IPS-18c (cell line): Measurements from ENCODE around the gene LRP2.
A peak's percentile ranks its signal among the peaks of the same experiment; 100 is the strongest.
"Not testable (repeated sequence)": the region's sequence is repeated elsewhere in the genome, so short reads cannot be mapped to it uniquely, and the experiment has no call there.

ENCODE experiments used
- H3K4me3 ChIP-seq: 2 replicates; pipeline ENCODE4 v1.7.0; 2013; ENCODE audit warnings: low read depth, mild to moderate bottlenecking, low read length, moderate library complexity; ENCODE audit not compliant: insufficient read depth
- H3K9me3 ChIP-seq: one replicate; pipeline ENCODE4 v1.6.1; 2013; ENCODE audit warnings: mild to moderate bottlenecking, low read length, moderate library complexity; ENCODE audit not compliant: control insufficient read depth, insufficient read depth

The LRP2 gene

DNA sequence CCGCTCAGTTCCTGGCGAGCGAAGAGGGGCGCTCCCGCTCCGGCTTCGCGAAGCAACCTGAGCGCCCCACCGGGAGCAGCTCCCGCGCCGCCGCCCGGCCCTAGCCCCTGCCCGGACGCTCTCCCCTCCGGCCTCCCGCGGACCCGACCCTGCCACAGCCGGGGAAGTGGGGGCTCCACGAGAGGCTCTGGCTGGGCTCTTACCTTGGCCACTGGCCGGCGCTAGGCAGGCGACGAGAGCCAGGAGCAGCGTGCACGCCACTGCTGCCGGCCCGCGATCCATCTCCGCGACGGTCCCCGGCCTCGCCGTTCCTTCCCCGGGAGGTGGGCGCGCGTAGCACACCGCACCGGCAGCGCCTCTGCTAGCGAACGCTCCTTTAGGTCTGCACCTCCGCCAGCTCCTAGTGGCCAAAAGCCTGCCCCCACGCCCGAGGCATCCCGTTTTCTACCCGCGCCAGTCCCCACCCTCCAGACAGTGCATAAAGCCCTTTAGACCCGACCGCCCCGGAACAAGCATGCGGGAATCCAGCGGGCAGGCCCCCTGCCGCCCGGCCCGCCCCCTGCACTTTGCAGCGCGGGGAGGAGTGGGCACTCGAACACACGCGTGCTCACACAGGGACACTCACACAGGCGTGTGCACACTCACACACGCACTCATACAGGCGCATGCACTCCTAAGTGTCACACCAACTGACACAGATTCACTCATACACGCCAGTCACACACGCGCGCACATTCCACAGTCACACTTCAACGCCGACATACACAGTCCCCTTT, at the start of gene LRP2:
TSS of gene LRP2 (minus strand) at position 417 of the 776 bp plus-strand sequence. CDS start at position 282, 135 bp downstream.
- Histone ChIP-seq H3K4me3 (peak within 1 kb of the TSS; percentile 68), H3K9me3 (no peaks in the 10 kb centered on the region)

GRCh38 chr2:169406891-169407290, 44.6 kb upstream of the LRP2 start:
- Histone ChIP-seq H3K9me3 (no peaks in the 10 kb centered on the region), H3K4me3 (no peak overlapping the region)

DNA sequence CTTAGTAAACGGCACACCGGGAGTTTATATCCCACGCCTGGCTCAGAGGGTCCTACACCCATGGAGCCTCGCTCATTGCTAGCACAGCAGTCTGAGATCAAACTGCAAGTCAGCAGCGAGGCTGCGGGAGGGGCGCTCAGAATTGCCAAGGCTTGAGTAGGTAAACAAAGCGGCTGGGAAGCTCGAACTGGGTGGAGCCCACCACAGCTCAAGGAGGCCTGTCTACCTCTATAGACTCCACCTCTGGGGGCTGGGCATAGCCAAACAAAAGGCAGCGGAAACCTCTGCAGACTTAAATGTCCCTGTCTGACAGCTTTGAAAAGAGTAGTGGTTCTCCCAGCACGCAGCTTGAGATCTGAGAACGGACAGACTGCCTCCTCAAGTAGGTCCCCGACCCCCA, 37.2 kb upstream of the LRP2 start:
- not testable (repeated sequence) for H3K9me3 ChIP-seq, H3K4me3 ChIP-seq

- no peaks in the 10 kb centered on the region for H3K9me3 ChIP-seq
Observed at GRCh38 chr2:169397697-169398096, 35.4 kb upstream of the LRP2 start.

DNA sequence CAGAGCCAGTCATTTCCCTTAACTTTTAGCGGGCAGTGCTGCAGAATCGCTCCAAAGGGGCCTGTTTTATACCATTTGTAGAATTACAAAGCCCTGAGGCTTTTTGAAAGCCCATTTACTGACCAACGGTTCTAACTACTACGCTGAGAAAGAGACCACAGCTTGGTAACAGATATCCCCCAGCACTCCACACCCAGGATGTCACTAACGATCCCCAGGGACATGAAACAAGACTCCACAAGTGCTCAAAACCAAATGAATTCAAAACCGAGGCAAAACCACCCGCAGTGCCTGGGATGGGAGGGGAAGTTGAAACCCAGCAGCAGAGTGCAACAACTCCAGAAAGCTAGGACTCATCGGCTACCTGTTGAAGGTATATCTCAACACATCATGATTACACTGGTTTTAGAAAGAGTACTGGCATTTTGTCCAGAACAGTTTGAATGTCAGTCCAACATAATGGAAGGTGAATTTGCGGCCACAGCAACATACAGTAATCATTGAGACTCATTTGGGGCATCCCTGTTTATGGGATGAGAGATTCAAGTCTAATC, 33.6 kb upstream of the LRP2 start:
- H3K4me3 ChIP-seq, result no peak overlapping the region
- H3K9me3 ChIP-seq, result no peaks in the 10 kb centered on the region

More at GRCh38 chr2:169397697-169398096, 35.4 kb upstream of the LRP2 start:
- no peak overlapping the region for H3K4me3 ChIP-seq

DNA sequence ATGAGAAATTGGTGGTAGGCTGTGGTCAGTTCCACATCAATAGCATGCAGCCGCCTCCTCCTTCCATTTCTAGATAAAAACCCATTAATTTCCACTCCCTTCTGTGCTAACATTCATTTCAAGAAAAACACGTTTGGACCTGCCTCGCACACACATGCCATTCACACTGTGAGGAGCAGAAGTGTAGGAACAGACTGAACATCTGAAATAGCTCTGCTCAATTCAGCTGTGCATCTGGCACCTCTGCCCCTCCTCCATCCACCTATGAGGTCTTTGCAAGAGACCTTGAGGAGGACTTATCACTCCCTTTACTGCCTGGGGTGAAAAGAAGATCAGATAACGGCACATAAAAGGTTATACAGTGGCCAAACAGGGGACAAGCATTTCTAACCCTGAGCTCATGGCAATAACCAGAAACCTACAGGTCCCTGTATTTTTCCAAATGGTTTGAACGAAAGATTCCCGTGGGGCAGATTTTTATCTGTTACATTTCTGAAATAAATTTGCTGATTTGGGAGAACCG, 30.8 kb upstream of the LRP2 start:
- Histone ChIP-seq H3K9me3 (no peaks in the 10 kb centered on the region), H3K4me3 (no peak overlapping the region)

GRCh38 chr2:169391236-169391635, 28.9 kb upstream of the LRP2 start:
- Histone ChIP-seq H3K9me3 (no peaks in the 10 kb centered on the region), H3K4me3 (no peak overlapping the region)

GRCh38 chr2:169388161-169388560, 25.8 kb upstream of the LRP2 start:
- H3K4me3 ChIP-seq, result no peak overlapping the region
- H3K9me3 ChIP-seq, result no peaks in the 10 kb centered on the region

DNA sequence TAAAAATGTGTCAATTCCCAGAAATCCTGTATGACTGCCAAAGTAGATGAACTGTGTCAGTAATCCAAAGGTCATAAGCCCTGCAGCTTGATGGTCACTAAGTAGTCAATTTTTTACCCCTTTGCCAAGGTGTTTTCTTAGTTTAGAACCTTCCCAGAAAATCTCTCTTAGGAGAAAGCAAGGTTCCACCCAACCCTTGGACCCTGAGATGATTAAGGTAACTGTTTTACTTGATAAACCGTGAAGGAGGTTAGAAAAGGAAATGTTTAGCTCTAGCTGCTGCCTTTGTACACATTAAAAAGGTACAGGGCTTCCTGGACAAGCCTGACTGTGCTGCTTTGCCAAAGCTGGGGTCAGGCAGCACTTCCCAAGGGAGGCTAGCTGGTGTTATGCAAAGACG, 24.4 kb upstream of the LRP2 start:
- no peaks in the 10 kb centered on the region for H3K9me3 ChIP-seq
- no peak overlapping the region for H3K4me3 ChIP-seq

GRCh38 chr2:169384816-169385215, 22.5 kb upstream of the LRP2 start:
- H3K9me3 ChIP-seq, result no peaks in the 10 kb centered on the region

GRCh38 chr2:169372561-169372960, 10.2 kb upstream of the LRP2 start:
- no peaks in the 10 kb centered on the region for H3K9me3 ChIP-seq
- no peak overlapping the region for H3K4me3 ChIP-seq

More at GRCh38 chr2:169384816-169385215, 22.5 kb upstream of the LRP2 start:
- H3K4me3 ChIP-seq, result no peak overlapping the region

DNA sequence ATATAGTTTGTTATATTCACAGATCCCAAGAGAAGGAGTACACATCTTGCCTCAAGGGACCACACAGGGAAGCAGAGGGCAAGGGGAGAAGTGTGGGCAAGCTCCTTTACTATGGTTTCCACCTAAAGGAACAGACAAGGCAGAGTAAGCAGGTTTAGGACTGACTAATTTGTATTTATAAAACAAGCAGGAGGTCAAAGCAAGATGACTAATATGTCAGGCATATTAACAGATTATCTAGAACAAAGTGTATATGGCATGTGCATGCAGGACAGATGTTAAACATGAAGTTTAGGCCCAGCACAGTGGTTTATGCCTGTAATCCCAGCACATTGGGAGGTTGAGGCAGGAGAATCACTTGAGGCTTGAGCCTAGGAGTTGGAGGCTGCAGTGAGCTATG, 3.7 kb upstream of the LRP2 start:
- no peak overlapping the region for H3K4me3 ChIP-seq
- no peaks in the 10 kb centered on the region for H3K9me3 ChIP-seq

DNA sequence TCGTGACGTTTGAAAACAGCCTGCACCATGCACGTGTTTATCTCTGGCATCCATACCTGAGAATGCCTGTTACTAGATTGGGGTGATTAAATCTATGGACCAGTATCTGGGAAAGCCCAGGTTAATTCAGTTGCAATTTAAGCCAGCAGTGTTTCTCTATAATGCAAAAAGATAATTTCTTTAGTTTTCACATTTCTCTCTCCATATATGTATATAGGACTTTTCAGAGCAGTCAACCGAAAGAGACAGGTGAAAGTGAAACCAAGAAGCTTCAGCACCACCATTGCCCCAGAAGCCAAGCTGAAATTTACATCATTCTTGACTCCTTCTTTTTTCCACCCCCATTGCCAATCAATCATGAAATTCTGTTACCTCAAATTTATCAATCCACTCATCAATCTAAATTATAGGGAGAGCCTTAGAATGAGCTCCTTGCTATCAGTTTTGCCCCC, 2.7 kb upstream of the LRP2 start:
- H3K9me3 ChIP-seq, result no peaks in the 10 kb centered on the region
- peak overlapping the region; percentile 68; the same call in 1 of the 2 replicates for H3K4me3 ChIP-seq

- Histone ChIP-seq H3K4me3 (peak overlapping the region; percentile 68), H3K9me3 (no peaks in the 10 kb centered on the region)
Observed at GRCh38 chr2:169363560-169364150, 1.3 kb upstream of the LRP2 start.

DNA sequence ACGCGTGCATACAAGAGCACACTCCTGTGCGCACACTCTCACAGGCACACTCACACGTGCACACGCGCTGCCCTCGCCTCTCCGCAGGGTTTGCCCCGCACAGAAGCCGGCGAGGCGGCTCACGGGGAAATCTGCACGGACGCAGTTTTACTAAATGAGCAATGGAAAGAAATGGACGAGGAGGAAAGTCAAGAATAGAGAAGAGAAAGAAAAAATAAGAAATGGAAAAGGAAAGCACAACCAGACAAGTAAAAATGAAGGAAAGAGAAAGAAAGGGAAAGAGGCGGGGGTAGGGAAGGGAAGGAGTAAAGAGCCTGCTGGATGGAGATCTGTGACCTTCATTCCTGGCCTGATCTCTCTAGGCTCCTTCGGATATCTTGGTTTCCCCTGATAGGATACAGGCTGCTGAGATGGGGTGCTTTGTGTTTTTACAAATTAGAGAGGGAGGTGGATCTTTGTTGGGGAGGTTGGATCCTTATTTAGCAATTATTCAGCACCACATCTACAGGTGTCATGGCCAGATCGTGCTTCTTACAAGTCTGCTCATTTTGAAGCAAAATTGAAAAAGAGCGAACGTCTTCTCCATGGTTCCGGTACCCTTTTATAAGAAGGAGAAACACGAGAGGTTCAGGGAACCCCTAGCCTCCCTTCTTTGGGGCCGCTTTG, 693 bp upstream of the LRP2 start:
- H3K4me3 ChIP-seq, result peak overlapping the region; percentile 68
- no peaks in the 10 kb centered on the region for H3K9me3 ChIP-seq

- no peaks in the 10 kb centered on the region for H3K9me3 ChIP-seq
- peak overlapping the region; percentile 68 for H3K4me3 ChIP-seq
Observed at GRCh38 chr2:169361706-169362117, 622 bp downstream of the LRP2 start.

DNA sequence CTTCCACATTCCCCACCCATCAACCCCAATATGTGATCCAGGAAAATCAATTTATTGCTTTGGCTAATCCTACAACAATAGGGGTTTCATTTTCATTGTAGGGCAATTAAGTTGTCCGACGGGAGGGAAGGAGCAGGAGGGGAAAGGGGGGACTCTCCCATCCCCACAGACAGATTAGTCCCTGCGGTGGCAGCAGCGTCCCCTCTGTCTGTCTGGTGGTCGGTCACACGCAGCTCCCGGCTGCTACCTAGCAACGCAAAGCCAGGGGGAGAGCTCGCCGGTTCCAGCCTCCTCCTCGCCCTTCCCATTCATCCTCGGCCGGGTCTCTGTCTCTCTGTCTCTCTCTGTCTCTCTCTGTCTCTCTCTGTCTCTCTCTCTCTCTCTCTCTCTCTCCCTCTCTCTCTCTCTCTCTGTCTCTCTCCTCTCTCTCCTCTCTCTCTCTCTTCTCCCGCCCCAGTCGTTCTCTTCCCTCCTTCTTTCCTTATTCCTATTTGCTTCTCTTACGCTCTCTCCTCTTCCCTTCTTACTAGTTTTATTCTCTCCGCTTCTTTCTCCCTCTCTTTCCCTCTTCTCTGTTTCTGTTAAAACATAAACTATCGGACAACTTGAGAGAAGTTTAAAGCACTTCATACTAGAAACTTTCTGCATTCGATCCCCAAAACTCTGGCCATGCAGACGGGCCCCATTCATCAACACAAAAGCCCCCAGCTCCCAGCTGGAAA, 1.2 kb downstream of the LRP2 start:
- peak overlapping the region; percentile 68 for H3K4me3 ChIP-seq

More for the DNA sequence above, 1.2 kb downstream of the LRP2 start:
- no peaks in the 10 kb centered on the region for H3K9me3 ChIP-seq
